Stimulated activated CD4-positive, alpha-beta T cell treated with anti-CD3 and anti-CD28 coated beads, Interleukin-15, amount 100 ng/mL, for 48 hours (primary cell): Measurements from ENCODE around the gene UBASH3A.

Experiments used
- DNase-seq, 2 donors: peaks; one replicate each; pipeline ENCODE4 v3.0.0-alpha.2; 2020; ENCODE audit warnings: low read depth in 2 of 2

Gene UBASH3A

GRCh38 chr21:42403611-42404231 is at the start of gene UBASH3A:
UBASH3A (plus strand) TSS chr21:42403902; CDS start chr21:42403946, 44 bp downstream.
- DNase-seq = no peak

- DNase-seq = no peak
Observed at GRCh38 chr21:42356046-42356445, 47.7 kb upstream of the UBASH3A start.

DNA sequence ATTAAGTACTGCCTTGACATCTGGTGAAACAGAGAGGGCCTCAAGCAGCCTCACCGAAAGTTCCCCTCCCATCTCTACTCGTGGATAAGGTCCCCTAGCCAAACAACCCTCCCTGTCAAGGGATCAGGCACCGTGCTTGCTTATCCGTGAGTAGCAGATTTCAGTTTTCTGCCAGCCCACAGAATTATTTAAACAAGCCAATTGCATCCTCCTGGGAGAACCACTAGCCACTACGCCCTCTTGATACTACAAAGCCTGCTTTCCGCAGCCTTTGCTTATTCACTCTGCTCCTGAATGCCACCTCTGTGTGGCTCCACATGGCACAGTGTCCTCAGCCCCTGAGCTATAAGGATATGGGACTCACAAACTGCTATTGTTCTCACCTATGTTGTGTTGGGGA is 47.1 kb upstream of the UBASH3A start:
- DNase-seq = no peak

DNA sequence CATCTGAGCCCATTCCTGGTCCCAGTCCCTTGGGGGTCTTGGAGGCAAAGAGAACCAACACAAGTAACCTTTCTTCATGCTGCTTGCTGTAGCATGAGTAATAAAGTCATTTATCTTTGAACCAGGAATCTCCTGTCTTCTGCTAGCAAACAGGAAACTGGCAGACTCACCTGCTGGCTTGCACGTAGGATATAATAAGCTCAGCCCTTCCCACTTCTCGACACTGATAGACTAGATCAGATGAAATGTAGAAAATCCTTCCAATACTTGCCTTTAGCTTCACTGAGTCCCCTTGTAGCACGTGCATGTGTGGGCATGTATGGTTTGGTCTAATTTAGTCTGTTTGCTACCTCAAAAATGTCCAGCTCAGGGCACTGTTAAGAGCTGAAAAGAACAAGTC is 46.4 kb upstream of the UBASH3A start:
- no peak for DNase-seq

- no peak for DNase-seq
Observed at GRCh38 chr21:42358261-42358660, 45.4 kb upstream of the UBASH3A start.

- no peak for DNase-seq
Observed at GRCh38 chr21:42358937-42359336, 44.8 kb upstream of the UBASH3A start.

DNA sequence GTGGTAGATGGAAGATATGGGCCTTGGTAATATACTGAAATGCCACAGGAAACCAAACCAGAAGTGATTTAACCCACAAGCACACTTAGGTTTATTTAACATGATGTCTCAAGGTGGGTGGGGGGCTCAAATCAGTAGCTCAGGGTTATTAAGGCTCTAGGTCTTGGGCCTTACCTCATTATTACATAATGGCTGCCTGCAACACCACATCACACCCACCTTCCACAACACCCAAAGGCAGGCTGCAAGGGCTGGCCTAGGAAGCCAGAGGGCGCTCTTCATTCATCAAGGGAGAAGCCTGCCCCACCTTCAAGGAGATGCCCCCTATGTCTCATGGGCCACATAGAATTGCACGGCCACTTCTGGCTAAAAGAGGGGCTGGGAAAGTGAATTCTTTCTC is 43.4 kb upstream of the UBASH3A start:
- DNase-seq = peak in 1 of 2 donors; percentile 25

- DNase-seq = no peak
Observed at GRCh38 chr21:42361286-42361685, 42.4 kb upstream of the UBASH3A start.

GRCh38 chr21:42362198-42362597 is 41.5 kb upstream of the UBASH3A start:
- DNase-seq = no peak

DNA sequence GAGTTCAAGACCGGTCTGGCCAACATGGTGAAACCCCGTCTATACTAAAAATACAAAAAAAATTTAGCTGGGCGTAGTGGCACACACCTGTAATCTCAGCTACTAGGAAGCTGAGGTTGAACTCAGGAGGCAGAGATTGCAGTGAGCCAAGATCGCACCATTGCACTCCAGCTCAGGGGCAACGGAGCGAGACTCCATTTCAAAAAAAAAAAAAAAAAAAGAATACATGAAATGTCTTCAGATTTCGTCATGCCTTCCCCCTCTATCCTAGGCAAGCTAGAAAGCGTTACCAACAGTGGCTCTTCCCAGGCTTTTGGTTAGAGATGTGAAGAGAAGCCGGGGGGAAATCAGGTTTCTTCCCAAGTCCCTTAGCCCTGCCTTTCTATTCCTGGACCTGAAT is 41.0 kb upstream of the UBASH3A start:
- DNase-seq = no peak

- no peak for DNase-seq
Observed at GRCh38 chr21:42363312-42363711, 40.4 kb upstream of the UBASH3A start.

DNA sequence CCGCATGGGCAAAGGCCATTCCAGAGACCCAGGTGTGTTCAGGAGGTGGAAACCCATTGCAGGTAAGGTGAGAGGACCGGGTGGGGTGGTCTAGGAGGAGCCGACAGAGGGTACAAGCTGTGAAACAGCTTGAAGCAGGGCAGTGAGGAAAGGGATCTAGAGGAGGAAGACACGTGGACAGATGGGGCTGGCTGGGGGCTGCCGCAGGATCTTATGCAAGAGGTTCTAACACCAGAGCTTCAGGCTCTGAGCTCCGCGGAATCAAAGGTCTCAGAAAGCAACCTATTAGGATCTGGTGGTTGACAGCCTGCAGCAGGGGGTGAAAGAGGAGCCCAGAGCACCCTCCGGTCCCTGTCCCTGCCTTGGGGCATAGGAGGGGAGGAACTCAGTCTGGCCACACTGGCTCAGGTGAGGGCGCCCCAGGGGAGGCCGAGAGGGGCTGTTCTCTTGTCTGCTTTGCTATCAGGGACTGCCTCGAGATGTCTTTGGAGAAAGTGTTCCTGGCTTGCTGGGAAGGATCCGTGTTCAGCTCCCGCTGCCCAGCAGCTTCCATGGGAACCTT is 39.3 kb upstream of the UBASH3A start:
- DNase-seq = no peak

- no peak for DNase-seq
Observed at GRCh38 chr21:42365770-42366169, 37.9 kb upstream of the UBASH3A start.

DNA sequence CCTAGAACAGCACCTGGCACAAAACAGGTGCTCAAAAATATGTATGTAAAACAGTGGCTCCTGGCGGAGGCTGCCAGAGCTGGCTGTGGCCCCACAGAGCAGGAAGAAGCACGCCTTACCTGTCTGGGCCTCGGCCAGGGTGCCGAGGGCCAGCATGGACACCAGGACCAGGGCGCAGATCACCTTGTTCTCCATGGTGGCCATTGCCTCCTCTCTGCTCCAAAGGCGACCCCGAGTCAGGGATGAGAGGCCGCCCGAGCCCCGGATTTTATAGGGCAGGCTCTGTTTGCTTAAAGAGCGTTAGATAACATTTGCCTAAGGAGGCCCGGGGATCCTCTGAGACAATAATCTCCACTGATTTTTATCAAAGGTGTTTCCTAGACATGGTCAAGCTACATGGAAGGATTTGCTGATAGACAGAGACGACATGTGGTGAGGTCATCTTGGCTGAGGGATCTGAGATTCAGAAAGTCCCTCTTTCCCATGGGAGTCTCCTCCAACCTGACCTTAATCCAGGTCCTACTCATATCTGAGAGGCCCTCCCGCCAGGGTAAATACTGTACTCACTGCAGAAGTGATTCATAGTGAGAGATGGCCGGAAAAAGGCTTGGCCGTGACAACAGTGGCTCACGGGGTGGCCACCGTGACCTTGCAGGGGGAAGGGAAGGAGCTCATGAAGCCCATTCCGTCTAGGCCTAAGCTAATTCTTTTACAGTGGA is 37.3 kb upstream of the UBASH3A start, which contains the start of gene TFF1:
Gene TFF1 (minus strand): TSS at position 244 of the 719 bp plus-strand sequence. CDS start 40 bp downstream, at position 204.
- DNase-seq = no peak

DNA sequence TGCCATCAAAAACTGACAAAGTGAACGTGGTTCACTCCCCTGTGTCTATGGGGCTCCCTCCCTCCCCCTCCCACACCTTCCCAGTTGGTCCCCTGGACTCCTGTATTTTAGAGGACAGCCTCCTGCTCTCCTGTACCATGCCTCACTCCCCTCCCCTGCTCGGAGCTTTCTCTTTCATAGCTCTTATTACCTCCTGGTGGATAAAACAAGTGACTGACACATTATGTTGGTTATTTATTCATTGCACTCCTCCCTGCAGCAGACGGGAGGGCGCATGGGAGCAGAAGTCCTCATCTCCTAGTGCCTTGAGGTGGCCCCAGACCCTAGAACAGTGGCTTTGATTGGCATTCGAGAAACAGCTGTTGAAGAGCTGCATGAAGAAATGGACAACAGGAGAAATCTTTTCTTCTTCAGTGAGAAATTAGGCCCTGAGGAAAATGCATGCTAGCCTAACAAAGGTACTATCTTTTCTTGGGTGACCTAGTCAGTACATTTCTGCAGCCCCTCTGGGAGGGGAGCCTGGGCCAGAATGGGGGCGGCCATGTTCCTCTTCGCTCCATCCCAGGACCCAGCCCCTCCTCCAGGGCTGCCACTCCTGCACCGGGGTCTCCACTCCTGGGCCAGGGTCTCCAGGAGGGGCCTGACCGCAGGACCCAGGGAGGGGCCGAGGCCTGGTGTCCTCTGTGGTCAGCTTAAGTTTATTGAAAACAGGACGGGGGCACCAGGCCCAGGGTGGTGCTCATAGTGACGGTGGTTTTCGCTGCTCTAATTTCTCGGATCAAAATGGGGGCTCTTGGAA is 36.1 kb upstream of the UBASH3A start:
- no peak for DNase-seq

DNA sequence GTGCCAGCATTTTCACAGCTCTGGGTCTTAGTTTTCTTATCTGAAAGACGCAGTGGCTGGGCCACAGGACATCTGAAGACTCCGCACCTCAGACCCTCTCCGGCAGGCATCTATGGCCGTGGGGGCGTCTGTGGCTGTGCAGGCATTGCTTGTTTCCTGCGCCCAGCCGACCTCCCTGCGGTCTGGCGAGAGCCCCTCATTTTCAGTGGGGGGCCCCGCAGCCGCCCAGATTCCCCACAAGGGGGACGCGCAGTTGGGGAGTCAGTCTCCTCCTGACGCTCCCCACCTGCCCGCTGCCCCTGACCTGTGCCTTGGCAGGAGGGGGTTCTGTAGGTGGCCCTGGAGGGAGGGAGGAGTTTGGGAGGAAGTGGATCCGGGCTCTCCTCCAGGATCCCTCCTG is 33.9 kb upstream of the UBASH3A start:
- no peak for DNase-seq

DNA sequence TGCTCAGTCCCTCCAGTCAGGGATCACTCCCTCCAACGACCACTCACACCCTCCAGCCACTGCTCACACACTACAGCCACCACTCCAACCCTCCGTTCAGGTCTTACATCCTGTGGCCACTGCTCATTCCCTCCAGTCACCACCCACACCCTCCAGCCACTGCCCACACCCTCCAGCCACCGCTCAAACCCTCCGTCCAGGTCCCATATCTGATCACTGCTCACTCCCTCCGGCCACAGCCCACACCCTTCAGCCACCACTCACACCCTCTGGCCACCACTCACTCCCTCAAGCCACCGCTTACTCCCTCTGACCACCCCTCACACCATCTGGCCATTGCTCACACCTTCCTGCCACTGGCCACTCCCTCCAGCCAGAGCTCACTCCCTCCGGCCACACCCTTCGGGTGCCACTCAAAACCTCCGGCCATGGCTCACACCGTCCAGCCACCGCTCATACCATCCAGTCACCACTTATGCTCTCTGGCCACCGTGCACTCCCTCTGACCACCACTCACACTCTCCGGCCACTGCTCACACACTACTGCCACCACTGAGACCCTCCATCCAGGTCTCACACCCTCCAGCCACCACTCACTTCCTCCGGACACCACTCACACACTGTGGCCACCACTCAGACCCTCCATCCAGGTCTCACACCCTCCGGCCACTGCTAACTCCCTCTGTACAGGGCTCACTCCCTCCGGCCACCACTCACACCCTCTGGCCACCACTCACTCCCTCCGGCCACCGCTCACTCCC is 32.6 kb upstream of the UBASH3A start:
- DNase-seq = no peak

DNA sequence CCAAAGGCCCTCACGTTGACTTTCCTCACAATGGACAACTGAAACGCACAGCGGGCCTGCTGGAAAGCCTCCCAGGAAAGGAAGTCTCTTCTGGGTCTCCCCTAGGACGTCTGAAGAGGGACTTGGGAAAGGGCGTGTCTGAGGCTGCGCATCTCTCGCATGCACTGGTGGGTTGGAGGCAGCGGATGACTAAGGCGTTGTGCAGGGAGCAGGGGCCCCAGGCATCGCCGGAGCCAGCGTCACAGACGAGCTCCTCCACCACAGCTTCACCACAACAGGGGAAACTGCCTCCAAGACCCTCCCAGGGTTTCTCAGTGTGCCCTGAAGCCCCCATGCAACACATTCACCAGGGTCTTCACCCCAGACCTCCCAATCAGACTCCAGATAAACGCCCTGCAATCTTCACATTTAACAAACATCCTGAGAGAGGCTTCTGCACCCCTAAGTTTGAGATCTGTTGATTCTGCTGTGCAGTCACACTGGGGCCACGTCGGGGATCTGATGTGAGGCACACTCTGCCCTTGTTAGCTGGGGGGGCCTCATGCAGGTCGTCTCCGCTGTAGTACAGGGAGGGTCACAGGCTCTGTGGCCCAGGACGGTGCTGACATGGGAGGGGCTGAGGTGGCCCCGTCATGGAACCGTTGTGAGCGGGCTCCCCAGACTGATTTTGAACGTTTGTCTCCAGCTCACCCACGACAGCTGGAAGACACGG is 30.4 kb upstream of the UBASH3A start:
- DNase-seq = peak in 1 of 2 donors; percentile 56

- DNase-seq = no peak
Observed at GRCh38 chr21:42373908-42374455, 29.7 kb upstream of the UBASH3A start.

- no peak for DNase-seq
Observed at GRCh38 chr21:42374457-42374856, 29.2 kb upstream of the UBASH3A start.
